Left lung (tissue), 10 donors: ENCODE measurements around the gene GPR3. TPM values are rescaled to one million over a fixed set of nuclear protein-coding genes. Genes with fewer than 3 reads are reported as not detected.

Experiments
- ATAC-seq: fragments of 200-7000 bp; cut with Tn5 transposase; one replicate; pipeline ENCODE4 v1.9.1; 2020; ENCODE audit warnings: moderate library complexity
- DNase-seq, 4 donors: peaks; one replicate each; pipeline ENCODE4 v3.0.0-alpha.2; 2013 to 2020
- H3K27ac ChIP-seq, 2 donors: fragments of 200-600 bp; sonication (generic) in 1 of 2; one replicate each; pipeline versions ENCODE4 v1.5.0 to v1.8.0; 2020 to 2021
- H3K27me3 ChIP-seq, 2 donors: fragments of 200-600 bp; sonication (generic) in 1 of 2; one replicate each; pipeline versions ENCODE4 v1.5.0 to v1.8.0; 2020 to 2021
- H3K36me3 ChIP-seq, 2 donors: fragments of 200-600 bp; sonication (generic) in 1 of 2; one replicate each; pipeline versions ENCODE4 v1.5.0 to v1.8.0; 2020 to 2021
- H3K4me1 ChIP-seq, 2 donors: fragments of 200-600 bp; one replicate each; pipeline ENCODE4 v1.8.0; 2021
- H3K4me3 ChIP-seq, 2 donors: fragments of 200-600 bp; sonication (generic) in 1 of 2; one replicate each; pipeline versions ENCODE4 v1.5.0 to v1.8.0; 2020 to 2021; ENCODE audit warnings: mild to moderate bottlenecking in 1 of 2
- H3K9me3 ChIP-seq, 2 donors: fragments of 200-600 bp; sonication (generic) in 1 of 2; one replicate each; pipeline versions ENCODE4 v1.5.0 to v1.8.0; 2020 to 2021
- intact Hi-C, 2 donors: fragments of 100-400 bp; cut with DNase I; formaldehyde crosslinking; loops; one replicate each; pipeline versions ENCODE4 v1.11.2 to v1.14.2; 2022
- polyA plus RNA-seq, 6 donors: library from polyadenylated mRNA; unstranded; fragments of 120-200 nt; gene quantifications; one replicate each; pipeline ENCODE4 v1.2.1, GENCODE V29; 2013; ENCODE audit not compliant: insufficient read length in 6 of 6
- total RNA-seq, 2 donors: library from RNA; stranded (reverse); fragmentation: NEBNext Ultra II Directional; extraction: Animal tissue kit (Norgen Biotek cat#: 25700); gene quantifications; one replicate each; pipeline ENCODE4 v1.2.1, GENCODE V29; 2021
- TF ChIP-seq, protein P1 (sequence below), 2 donors: fragments of 200-600 bp; sonication (generic) in 1 of 2; IDR thresholded peaks; one replicate each; pipeline versions ENCODE4 v1.5.0 to v1.8.0; 2021; ENCODE audit warnings: antibody characterized with exemption in 2 of 2
- donor health status: DM: no; HTN: yes; CAD: no.
- donor health status: DM: no; HTN: no; CAD: no.

The GPR3 gene
- total and polyA plus RNA-seq, 8 donors = 0.16 to 1.7 (median 0.97) TPM

DNA sequence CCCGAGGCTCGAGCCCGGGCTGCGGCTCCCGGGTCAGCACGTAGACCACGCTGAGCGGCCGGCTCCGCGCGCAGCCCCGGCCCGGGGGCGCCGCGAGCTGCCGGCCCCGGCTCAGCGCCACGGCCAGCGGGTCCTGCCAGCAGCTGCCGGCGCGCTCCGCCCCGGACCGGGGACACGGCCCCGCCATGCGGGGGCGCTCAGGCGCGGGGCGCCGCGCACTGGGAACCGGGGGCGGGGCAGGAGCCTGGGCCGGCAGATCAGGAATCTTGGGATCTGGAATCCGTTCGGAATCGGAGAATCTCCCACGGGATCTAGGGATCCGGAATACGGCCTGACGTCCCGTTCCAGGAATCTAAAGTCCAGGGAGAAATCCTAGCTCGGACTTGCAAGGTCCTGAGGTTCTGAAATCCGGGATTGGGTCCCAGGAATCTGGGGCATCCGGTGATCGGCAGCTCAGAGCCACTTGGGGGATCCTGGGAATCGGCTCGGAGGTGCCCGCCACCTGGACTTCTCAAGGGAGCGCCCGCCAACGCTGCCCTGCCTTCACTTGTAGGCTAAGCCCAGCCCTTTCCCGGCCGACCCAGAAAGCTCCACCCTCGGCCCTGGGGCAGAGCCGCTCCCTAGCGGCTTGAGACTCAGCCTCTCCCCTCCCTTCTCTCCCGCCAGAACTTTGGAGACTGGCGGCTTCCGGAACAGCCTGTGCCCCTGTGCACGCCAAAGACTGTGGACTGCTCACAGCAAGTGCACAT, 25.8 kb upstream of the GPR3 start, which contains the start of gene MAP3K6:
Gene MAP3K6 (minus strand): TSS at position 551 of the 749 bp plus-strand sequence. CDS start 364 bp downstream, at position 187.
- H3K4me3 ChIP-seq = peak within 1 kb of the TSS; percentile 67 to 74
- H3K27me3 ChIP-seq = peaks cover 0 to 7% of the 10 kb centered on the region in 2 donors
- intact Hi-C loops = no loop called here
- H3K9me3 ChIP-seq = no peaks in the 10 kb centered on the region
- DNase-seq (peak in 3 of 4 donors; percentile 82 to 95 (median 90)), ATAC-seq (peak; percentile 77)
- H3K36me3 ChIP-seq = peaks cover 0 to 34% of the 10 kb centered on the region in 2 donors
- peaks cover 23 to 57% of the 10 kb centered on the region in 2 donors for H3K4me1 ChIP-seq
- TF ChIP-seq, protein P1, sequence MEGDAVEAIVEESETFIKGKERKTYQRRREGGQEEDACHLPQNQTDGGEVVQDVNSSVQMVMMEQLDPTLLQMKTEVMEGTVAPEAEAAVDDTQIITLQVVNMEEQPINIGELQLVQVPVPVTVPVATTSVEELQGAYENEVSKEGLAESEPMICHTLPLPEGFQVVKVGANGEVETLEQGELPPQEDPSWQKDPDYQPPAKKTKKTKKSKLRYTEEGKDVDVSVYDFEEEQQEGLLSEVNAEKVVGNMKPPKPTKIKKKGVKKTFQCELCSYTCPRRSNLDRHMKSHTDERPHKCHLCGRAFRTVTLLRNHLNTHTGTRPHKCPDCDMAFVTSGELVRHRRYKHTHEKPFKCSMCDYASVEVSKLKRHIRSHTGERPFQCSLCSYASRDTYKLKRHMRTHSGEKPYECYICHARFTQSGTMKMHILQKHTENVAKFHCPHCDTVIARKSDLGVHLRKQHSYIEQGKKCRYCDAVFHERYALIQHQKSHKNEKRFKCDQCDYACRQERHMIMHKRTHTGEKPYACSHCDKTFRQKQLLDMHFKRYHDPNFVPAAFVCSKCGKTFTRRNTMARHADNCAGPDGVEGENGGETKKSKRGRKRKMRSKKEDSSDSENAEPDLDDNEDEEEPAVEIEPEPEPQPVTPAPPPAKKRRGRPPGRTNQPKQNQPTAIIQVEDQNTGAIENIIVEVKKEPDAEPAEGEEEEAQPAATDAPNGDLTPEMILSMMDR (IDR thresholded peaks at IDR 0.05) = peak; percentile 9 to 23
- H3K27ac ChIP-seq = peak within 1 kb of the TSS; percentile 91 to 98

DNA sequence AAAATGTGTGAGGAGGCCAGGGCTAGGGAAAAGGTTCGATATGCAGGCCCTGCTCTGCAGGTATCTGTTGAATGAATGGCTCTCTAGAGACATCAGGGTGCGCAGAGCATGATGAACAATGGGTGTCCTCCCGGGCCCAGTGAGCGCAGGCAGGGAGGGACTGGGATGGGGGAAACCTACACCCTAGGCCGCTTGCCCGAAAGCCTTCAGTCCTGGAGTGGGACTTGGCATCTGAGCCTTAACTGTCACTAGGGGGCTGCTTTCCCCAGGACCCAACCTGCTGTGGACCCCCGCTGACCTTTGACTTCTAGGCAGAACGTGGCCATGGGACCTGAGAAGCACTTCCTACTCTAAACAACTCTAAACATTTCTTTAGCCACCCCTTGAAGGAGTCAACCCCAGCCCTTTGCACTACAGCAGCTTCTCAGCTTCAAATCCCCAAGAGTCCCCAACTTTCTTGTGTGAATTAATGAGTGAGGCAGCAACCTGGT, 25.2 kb upstream of the GPR3 start:
- ATAC-seq = no peak
- Histone ChIP-seq H3K27me3 (peaks cover 0 to 7% of the 10 kb centered on the region in 2 donors), H3K9me3 (no peaks in the 10 kb centered on the region), H3K4me1 (peaks cover 23 to 57% of the 10 kb centered on the region in 2 donors), H3K4me3 (peak overlapping the region; percentile 67 to 74), H3K27ac (peak overlapping the region; percentile 91 to 98), H3K36me3 (peaks cover 0 to 28% of the 10 kb centered on the region in 2 donors)
- no peak for DNase-seq
- TF ChIP-seq, protein P1 (IDR thresholded peaks at IDR 0.05) = no peak
- intact Hi-C loops = no loop called here

DNA sequence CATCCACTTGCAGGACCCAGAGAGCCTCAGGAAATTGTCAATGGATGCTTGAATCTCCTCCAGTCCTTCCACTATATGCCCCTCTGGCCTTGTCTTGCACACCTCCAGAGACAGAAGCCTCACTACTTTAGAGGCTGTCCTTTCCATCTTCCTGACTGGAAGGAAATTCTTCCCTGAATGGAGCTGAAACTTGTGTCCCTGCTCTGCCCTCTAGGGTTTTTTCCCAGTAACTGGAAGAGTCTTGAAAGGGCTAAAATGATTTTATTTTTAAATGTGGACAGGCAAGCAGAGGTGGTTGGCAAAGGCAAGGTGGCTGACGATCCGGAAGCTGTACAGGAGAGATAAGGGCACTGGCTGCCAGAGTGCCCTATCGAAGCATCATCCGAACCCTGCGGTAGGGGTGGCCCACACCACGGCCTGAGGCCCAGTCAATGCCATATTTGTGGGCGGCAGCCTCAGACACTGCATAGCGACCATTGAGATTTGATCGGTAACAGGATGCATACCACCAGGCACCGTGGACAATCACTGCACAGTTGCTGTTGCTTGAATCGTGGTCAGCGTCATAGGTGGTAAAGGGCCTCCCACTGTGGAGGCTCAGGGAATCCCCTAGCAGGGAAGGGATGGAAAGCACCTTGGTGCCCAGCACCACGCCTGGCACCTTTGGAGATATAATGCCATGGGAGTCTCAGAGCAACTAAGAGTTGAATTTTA, 23.4 kb upstream of the GPR3 start:
- DNase-seq (no peak), ATAC-seq (no peak)
- Histone ChIP-seq H3K4me3 (peak overlapping the region in 1 of 2 donors; percentile 40), H3K27me3 (peaks cover 0 to 7% of the 10 kb centered on the region in 2 donors), H3K36me3 (peaks cover 0 to 10% of the 10 kb centered on the region in 2 donors), H3K9me3 (no peaks in the 10 kb centered on the region), H3K4me1 (peaks cover 23 to 54% of the 10 kb centered on the region in 2 donors), H3K27ac (peak overlapping the region; percentile 42 to 73)
- intact Hi-C loops = no loop called here
- TF ChIP-seq, protein P1 (IDR thresholded peaks at IDR 0.05) = no peak

DNA sequence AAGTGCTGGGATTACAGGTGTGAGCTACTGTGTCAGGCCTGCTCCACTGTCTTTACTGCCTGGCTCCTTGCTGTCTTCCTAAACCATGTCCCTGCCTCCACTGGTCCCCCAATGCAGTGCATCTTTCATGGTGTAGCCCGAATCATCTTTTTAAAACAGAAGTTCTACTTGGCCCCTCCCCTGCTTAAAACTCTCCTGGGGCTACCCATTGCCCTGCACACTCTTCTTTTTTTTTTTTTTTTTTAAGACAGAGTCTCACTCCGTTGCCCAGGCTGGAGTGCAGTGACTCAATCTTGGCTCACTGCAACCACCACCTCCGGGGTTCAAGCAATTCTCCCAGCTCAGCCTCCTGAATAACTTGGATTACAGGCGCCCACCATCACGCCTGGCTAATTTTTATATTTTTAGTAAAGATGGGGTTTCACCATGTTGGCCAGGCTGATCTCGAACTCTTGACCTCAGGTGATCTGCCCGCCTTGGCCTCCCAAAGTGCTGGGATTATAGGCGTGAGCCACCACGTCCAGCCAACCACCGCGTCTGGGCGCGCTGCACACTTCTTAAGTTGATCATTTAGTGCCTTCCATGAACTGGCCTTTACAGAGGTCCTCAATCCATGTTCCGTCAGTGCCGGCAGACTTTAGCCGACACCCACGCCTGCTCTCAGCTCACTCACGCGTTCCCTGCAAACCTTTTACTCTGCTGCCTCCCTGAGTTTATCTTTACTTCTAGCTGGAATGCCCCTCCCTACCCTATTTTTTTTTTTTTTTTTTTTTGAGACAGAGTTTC, 20.2 kb upstream of the GPR3 start:
- DNase-seq (no peak), ATAC-seq (no peak)
- Histone ChIP-seq H3K36me3 (no peaks in the 10 kb centered on the region), H3K27ac (peak overlapping the region in 1 of 2 donors; percentile 73), H3K4me3 (peak overlapping the region in 1 of 2 donors; percentile 40), H3K9me3 (no peaks in the 10 kb centered on the region), H3K27me3 (no peaks in the 10 kb centered on the region), H3K4me1 (peaks cover 9 to 38% of the 10 kb centered on the region in 2 donors)
- TF ChIP-seq, protein P1 (IDR thresholded peaks at IDR 0.05) = no peak
- intact Hi-C loops = no loop called here
